HG02970 (cell line): ENCODE measurements around the gene CXCL17.
"Not testable (repeated sequence)": the region's sequence is repeated elsewhere in the genome, so short reads cannot be mapped to it uniquely, and the experiment has no call there.

Experiments
- ATAC-seq: cut with Tn5 transposase; IDR thresholded peaks from one replicate; pipeline ENCODE4 v1.9.1; 2021; ENCODE audit warnings: mild to moderate bottlenecking, moderate library complexity, moderate number of reproducible peaks; ENCODE audit not compliant: unreplicated experiment, low FRiP score

CXCL17 gene

GRCh38 chr19:42442833-42443232, at the start of gene CXCL17:
TSS of gene CXCL17 (minus strand) at chr19:42442946. CDS start at chr19:42442832, 114 bp downstream.
- ATAC-seq = no peak

GRCh38 chr19:42488783-42489521, 46.2 kb upstream of the CXCL17 start:
- ATAC-seq = no peak

- no peak for ATAC-seq
Observed at GRCh38 chr19:42487798-42488178, 45.0 kb upstream of the CXCL17 start.

GRCh38 chr19:42487032-42487797, 44.5 kb upstream of the CXCL17 start:
- no peak for ATAC-seq

GRCh38 chr19:42485036-42485435, 42.3 kb upstream of the CXCL17 start:
- ATAC-seq = not testable (repeated sequence)

- ATAC-seq = no peak
Observed at GRCh38 chr19:42480335-42481095, 37.8 kb upstream of the CXCL17 start.

GRCh38 chr19:42479736-42480135, 37.0 kb upstream of the CXCL17 start:
- no peak for ATAC-seq

GRCh38 chr19:42478765-42479311, 36.1 kb upstream of the CXCL17 start:
- no peak for ATAC-seq

GRCh38 chr19:42477933-42478332, 35.2 kb upstream of the CXCL17 start:
- ATAC-seq = no peak

GRCh38 chr19:42477117-42477516, 34.4 kb upstream of the CXCL17 start:
- no peak for ATAC-seq

GRCh38 chr19:42475366-42475765, 32.6 kb upstream of the CXCL17 start:
- ATAC-seq = no peak

- no peak for ATAC-seq
Observed at GRCh38 chr19:42474743-42475142, 32.0 kb upstream of the CXCL17 start.

GRCh38 chr19:42473686-42474085, 30.9 kb upstream of the CXCL17 start:
- ATAC-seq = no peak

GRCh38 chr19:42472402-42473147, 29.8 kb upstream of the CXCL17 start:
- no peak for ATAC-seq

- ATAC-seq = no peak
Observed at GRCh38 chr19:42471554-42472249, 29.0 kb upstream of the CXCL17 start.

- no peak for ATAC-seq
Observed at GRCh38 chr19:42469311-42470235, 26.8 kb upstream of the CXCL17 start.

GRCh38 chr19:42468273-42468796, 25.6 kb upstream of the CXCL17 start:
- ATAC-seq = no peak

GRCh38 chr19:42467183-42467760, 24.5 kb upstream of the CXCL17 start:
- ATAC-seq = no peak
